K562 (cell line): Measurements from ENCODE around the gene ATXN1. TPM values are rescaled to one million over a fixed set of nuclear protein-coding genes. Genes with fewer than 3 reads are reported as not detected.

ENCODE experiments used
- CEBPB ChIP-seq: fragments of 450-650 bp; IDR thresholded peaks from 2 replicates; pipeline ENCODE4 v1.6.1; 2016; ENCODE audit warnings: missing genetic modification characterization, missing compliant biosample characterization
- MCM7 ChIP-seq, 2 experiments: fragments of 450-650 bp; IDR thresholded peaks; 2 replicates each; pipeline ENCODE4 v1.6.1; 2016 to 2018
- NFYB ChIP-seq: IDR thresholded peaks from 2 replicates; pipeline ENCODE4 v1.6.1; 2011; ENCODE audit warnings: mild to moderate bottlenecking, moderate library complexity; ENCODE audit not compliant: insufficient read length; ENCODE audit errors: extremely low read depth
- ZNF431 ChIP-seq: sonication (generic); formaldehyde crosslinking; IDR thresholded peaks from 2 replicates; pipeline ENCODE4 v1.8.0; 2022; ENCODE audit warnings: mild to moderate bottlenecking, missing genetic modification reagents
- ZNF780A ChIP-seq: fragments of 250-450 bp; sonication (Bioruptor Pico); IDR thresholded peaks from 2 replicates; pipeline ENCODE4 v1.5.0; 2021; ENCODE audit warnings: mild to moderate bottlenecking
- polyA plus RNA-seq, 8 experiments: library from polyadenylated mRNA; depleted of rRNA in 4 of 8; stranded (reverse) in 5 of 8; unstranded in 3 of 8; fragments of >200 nt; fragmentation: Nextera tagmentation in 2 of 8; fragmentation: Illumina TruSeq in 1 of 8; extraction: Ambion mirVana in 2 of 8; extraction: Trizol in 1 of 8; gene quantifications; 2 replicates each; pipeline versions ENCODE4 v1.2.1 to v1.2.3, GENCODE V29; 2011 to 2014; ENCODE audit warnings: inconsistent platforms in 1 of 8, missing spikeins in 1 of 8
- total RNA-seq, 7 experiments: library from RNA; depleted of rRNA in 6 of 7; stranded (reverse); fragments of >200 nt in 6 of 7; fragmentation: Illumina TruSeq in 2 of 7; extraction: Trizol in 2 of 7; gene quantifications; 2 replicates each; pipeline versions ENCODE4 v1.2.1 to v1.2.3, GENCODE V29; 2011 to 2021; ENCODE audit warnings: low replicate concordance in 1 of 7
- TF ChIP-seq, protein P1 (sequence below): fragments of 250-450 bp; sonication (Bioruptor Pico); IDR thresholded peaks from 2 replicates; pipeline ENCODE4 v1.4.0; 2020; ENCODE audit warnings: mild to moderate bottlenecking, moderate library complexity
- TF ChIP-seq, protein P2 (sequence below): fragments of 250-450 bp; sonication (Bioruptor Pico); IDR thresholded peaks from 2 replicates; pipeline ENCODE4 v1.5.0; 2020; ENCODE audit warnings: mild to moderate bottlenecking, borderline replicate concordance

Gene ATXN1
- total and polyA plus RNA-seq, 9 of the 15 experiments (the other 6 are each of a cell fraction or from before 2014, with no cell fraction given): under 0.01 to 1.2 (median 0.58) TPM

DNA sequence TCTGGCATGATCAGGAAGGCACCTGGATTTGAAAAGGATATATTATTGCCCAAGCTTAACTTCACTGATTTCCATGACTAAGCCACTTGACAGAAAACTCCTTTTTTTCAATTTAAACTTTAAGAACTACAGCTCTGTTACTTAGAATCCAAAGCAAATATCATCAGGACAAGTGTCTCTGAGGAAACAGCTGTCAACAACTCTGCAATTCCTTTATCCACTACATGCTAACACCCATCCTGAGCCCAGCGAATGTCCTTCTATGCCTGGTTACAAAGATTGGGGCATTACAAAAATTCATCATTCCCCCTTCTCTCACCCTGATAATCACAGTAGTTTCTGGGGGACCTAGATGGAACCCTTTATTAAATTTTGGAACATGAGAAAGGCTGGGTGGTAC is 386.1 kb downstream of the ATXN1 start (continued):
- TF ChIP-seq, protein P1, sequence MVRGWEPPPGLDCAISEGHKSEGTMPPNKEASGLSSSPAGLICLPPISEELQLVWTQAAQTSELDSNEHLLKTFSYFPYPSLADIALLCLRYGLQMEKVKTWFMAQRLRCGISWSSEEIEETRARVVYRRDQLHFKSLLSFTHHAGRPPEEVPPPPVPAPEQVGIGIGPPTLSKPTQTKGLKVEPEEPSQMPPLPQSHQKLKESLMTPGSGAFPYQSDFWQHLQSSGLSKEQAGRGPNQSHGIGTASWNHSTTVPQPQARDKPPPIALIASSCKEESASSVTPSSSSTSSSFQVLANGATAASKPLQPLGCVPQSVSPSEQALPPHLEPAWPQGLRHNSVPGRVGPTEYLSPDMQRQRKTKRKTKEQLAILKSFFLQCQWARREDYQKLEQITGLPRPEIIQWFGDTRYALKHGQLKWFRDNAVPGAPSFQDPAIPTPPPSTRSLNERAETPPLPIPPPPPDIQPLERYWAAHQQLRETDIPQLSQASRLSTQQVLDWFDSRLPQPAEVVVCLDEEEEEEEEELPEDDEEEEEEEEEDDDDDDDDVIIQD: no peak
- no peak for TF ChIP-seq NFYB
- TF ChIP-seq CEBPB (tag): no peak
- TF ChIP-seq ZNF780A (CRISPR knock-in tag): no peak
- TF ChIP-seq, protein P2, sequence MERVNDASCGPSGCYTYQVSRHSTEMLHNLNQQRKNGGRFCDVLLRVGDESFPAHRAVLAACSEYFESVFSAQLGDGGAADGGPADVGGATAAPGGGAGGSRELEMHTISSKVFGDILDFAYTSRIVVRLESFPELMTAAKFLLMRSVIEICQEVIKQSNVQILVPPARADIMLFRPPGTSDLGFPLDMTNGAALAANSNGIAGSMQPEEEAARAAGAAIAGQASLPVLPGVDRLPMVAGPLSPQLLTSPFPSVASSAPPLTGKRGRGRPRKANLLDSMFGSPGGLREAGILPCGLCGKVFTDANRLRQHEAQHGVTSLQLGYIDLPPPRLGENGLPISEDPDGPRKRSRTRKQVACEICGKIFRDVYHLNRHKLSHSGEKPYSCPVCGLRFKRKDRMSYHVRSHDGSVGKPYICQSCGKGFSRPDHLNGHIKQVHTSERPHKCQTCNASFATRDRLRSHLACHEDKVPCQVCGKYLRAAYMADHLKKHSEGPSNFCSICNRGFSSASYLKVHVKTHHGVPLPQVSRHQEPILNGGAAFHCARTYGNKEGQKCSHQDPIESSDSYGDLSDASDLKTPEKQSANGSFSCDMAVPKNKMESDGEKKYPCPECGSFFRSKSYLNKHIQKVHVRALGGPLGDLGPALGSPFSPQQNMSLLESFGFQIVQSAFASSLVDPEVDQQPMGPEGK: no peak
- TF ChIP-seq MCM7 (IDR thresholded peaks at IDR 0.05): no peak
- TF ChIP-seq ZNF431 (CRISPR knock-in tag): no peak
